Memory B cell (primary cell): ENCODE data around the gene NOTUM.
"Not testable (repeated sequence)": the region's sequence is repeated elsewhere in the genome, so short reads cannot be mapped to it uniquely, and the experiment has no call there.

Experiments used
- ATAC-seq: fragments of 150-1000 bp; cut with Tn5 transposase; 2 replicates; pipeline ENCODE4 v1.10.0; 2021; ENCODE audit warnings: low read depth, mild to moderate bottlenecking, moderate library complexity
- DNase-seq, 2 donors: peaks; one replicate each; pipeline ENCODE4 v3.0.0; 2022; ENCODE audit warnings: low spot score in 2 of 2
- H3K27ac Mint-ChIP-seq: one replicate; pipeline ENCODE4 v1.8.0; 2022; ENCODE audit warnings: mild to moderate bottlenecking, moderate library complexity, mixed read lengths
- H3K27me3 Mint-ChIP-seq: one replicate; pipeline ENCODE4 v1.8.0; 2022; ENCODE audit warnings: mixed read lengths
- H3K36me3 Mint-ChIP-seq: one replicate; pipeline ENCODE4 v1.8.0; 2022; ENCODE audit warnings: mild to moderate bottlenecking, mixed read lengths
- H3K4me1 Mint-ChIP-seq: one replicate; pipeline ENCODE4 v1.8.0; 2022; ENCODE audit warnings: mixed read lengths
- H3K4me3 Mint-ChIP-seq: one replicate; pipeline ENCODE4 v1.8.0; 2022; ENCODE audit warnings: mild to moderate bottlenecking, moderate library complexity, mixed read lengths
- H3K9me3 Mint-ChIP-seq: one replicate; pipeline ENCODE4 v1.8.0; 2022; ENCODE audit warnings: mixed read lengths

NOTUM gene

DNA sequence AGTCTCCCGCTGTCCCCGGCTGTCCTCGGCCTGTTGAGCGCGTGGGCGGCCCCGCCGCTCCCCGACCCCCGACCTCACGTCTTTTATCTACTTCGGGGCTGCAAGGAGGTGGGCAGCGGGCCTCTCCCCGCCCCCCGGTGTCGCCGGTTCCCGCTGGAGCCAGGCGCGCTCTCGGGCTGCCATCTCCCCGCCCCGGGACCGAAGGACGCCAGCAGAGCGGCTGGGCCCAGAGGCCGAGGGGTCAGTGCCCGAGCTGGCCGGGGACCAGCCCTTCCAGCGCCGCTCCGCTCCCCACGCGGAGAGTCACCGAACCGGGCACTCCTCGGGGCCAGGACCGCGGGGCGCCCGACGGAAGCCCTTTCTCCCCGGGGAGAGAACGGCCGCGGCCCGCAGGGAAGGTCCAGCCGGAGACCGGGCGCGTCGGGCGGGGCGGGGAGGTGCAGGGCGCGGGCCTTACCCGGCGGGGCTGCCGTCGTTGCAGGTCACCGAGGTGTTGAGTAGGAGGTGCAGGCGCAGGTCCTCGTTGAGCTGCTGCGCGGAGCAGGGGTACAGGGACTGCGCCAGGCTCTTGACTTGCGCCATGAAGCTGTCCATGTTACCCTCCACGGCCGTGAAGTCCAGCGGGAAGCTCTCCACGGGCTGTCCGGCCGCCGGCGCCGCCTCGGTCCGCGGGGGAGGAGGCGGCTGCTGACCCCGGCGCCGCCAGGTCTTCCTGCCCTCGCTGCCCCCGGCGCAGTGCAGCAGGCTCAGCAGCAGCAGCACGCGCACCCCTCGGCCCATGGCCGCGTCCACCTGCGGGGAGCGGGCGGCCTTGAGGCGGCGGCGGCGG is 643 bp downstream of the NOTUM start:
- no peak overlapping the region for H3K4me3 Mint-ChIP-seq
- no peak overlapping the region for H3K27ac Mint-ChIP-seq
- H3K9me3 Mint-ChIP-seq: no peaks in the 10 kb centered on the region
- ATAC-seq: no peak
- no peak for DNase-seq
- peaks cover 18% of the 10 kb centered on the region for H3K27me3 Mint-ChIP-seq
- no peaks in the 10 kb centered on the region for H3K4me1 Mint-ChIP-seq
- H3K36me3 Mint-ChIP-seq: no peaks in the 10 kb centered on the region

DNA sequence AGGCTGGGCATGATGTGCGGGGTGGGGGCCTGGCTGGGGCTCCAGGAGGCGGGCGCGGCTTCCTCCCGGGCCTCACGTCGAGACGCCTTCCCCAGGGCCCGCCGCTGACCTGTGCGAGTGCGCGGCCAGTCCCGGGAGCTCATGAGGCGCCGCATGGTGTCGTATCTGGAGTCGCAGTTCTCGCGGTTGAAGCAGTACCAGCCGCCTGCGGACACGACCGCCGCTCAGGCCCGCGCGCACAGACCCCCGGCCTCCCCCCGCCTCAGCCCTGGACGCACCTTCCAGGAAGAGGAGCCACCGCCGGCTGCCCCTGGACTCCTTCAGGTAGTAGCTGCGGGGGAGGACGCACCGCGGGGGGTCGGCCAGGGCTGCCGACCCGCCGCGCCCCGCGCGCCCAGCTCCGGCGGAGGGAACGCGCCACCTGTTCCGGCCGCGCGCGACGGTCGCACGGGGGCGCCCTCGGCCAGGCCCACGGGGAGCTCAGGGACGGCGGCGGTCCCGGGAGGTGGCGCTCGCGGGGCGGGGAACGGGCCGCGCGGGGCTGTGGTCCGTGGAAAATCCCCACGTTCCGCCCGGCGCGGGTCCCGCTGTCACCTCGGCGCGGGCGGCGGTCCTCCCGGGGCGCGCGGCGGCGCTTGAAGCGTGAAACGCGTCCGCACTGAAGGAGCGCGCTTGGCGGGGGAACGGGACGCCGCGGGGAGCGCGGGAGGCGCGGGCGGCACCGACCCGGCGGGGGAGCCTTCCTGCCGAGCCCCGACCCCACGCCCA is 1.4 kb downstream of the NOTUM start:
- H3K9me3 Mint-ChIP-seq: no peaks in the 10 kb centered on the region
- peak; percentile 95 for ATAC-seq
- H3K4me1 Mint-ChIP-seq: no peaks in the 10 kb centered on the region
- no peaks in the 10 kb centered on the region for H3K36me3 Mint-ChIP-seq
- H3K27ac Mint-ChIP-seq: no peak overlapping the region
- no peak overlapping the region for H3K4me3 Mint-ChIP-seq
- peak; percentile 87 to 92 for DNase-seq
- H3K27me3 Mint-ChIP-seq: peaks cover 18% of the 10 kb centered on the region

DNA sequence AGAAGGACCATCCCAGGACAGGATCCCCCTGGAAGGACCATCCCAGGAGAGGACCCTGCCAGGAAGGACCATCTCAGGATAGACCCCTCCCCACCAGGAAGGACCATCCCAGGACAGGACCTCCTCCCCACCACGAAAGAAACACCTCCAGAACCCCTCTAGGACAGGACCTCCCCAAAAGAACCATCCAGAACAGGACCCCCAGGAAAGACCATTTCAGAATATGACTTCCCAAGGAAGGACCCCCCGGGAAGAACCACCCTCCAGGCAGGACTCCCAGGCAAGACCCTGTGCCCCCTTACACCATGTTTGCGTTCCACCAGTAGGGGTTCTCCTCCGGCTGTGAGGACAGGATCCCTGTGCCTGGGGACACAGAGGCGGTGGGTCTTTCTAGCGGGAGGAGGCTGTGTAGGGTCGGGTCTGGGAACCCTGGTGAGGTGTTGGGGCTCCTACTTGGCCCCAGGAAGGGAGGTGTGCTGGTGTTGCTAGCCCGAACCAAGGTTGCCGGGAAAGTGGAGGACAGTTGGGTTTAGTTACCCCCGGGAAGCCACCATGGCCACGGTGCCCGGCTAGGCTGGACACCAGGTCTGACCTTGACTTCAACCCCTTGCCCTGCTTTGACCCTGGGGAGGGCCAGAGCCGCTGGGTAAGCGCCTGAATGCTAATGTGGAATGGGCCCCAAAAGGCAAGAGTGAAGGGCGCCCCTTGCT is 2.2 kb downstream of the NOTUM start:
- no peaks in the 10 kb centered on the region for H3K9me3 Mint-ChIP-seq
- peak overlapping the region; percentile 72 for H3K4me3 Mint-ChIP-seq
- H3K27me3 Mint-ChIP-seq: peaks cover 19% of the 10 kb centered on the region
- DNase-seq (no peak), ATAC-seq (no peak)
- H3K27ac Mint-ChIP-seq: peak overlapping the region; percentile 14
- no peaks in the 10 kb centered on the region for H3K4me1 Mint-ChIP-seq
- H3K36me3 Mint-ChIP-seq: no peaks in the 10 kb centered on the region

DNA sequence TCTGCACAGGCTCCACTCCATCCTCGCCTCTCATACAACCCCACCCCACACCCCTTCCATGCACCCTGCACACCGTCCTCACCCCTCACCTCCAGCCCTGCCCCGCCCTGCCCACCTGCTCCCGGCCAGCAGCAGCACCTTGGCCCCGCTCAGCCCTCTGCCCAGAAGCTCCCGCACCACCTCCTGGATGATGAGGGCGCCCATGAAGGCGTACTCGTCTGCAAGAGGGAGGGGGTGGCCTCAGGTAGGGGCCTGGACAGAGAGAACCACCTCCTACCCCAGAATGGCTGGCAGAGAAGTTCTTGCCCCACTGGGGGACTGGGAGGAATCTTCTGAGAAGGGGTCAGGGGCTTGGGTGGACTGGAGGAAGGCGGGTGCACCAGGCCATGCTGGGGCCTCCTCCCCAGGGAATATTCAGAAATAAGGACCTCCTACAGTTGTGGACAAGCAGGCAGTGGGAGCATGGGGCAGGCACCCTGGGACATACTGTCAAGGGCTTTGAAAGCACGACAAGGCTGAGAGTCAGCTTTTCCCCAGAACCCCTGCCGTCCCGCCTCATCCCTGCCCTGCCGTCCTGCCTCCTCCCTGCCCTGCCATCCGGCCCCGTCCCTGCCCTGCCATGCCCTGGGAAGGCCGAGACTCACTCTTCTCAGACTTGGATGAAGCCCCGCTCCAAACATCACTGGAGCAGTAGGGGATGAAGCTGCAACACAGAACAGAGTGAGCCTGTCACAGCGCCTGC is 3.1 kb downstream of the NOTUM start:
- Mint-ChIP-seq H3K27me3 (peaks cover 19% of the 10 kb centered on the region), H3K9me3 (no peaks in the 10 kb centered on the region), H3K27ac (peak overlapping the region; percentile 14), H3K4me1 (no peaks in the 10 kb centered on the region), H3K36me3 (no peaks in the 10 kb centered on the region), H3K4me3 (peak overlapping the region; percentile 21)
- ATAC-seq (no peak), DNase-seq (no peak)

DNA sequence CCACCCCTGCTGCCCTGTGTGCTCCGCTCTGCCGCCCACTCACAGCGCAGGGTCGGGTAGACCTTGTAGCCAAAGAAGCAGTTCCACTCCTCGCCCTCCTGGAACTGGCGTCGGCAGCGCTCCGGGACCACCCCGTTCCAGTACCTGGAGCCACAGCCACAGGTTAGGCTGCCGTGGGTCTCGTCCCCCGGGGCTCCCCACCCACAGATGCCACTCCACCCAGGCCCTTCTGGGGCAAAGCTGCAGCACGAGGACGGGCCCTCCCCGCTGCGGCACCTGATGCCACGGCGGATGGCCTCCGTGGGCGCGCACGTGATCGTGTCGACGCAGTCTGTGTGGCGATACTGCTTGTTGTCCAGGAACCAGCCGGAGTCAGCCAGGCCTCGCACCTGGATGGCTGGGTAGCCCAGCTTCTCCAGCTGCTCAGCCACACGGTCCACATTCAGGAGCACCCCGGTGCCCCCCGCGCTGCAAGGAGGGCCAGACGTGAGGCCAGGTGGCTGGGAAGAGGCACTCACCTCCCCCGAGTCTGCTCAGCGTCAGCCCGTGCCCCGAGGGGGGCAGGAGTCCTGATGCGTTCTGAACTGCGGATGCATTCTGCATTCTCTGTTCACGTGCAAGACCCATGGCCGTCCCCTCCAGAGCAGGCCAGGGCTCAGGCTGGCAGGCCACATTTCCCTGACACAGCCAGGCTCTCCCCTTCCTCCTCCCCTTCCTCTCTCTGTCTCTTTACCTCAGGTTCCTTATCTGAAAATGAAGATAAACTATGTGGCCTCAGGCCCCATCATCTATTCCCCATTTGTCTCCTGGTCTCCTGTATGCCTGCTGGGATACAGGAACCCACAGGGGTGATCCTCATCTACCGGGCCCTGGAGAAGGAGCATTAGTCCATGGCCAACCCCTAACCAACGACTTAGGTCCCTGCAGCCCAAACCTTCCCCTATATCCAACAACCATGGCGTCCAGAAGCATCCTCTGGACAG is 4.1 kb downstream of the NOTUM start:
- Mint-ChIP-seq H3K9me3 (no peaks in the 10 kb centered on the region), H3K4me1 (no peaks in the 10 kb centered on the region), H3K27ac (no peak overlapping the region), H3K4me3 (no peak overlapping the region), H3K36me3 (no peaks in the 10 kb centered on the region), H3K27me3 (peaks cover 16% of the 10 kb centered on the region)
- DNase-seq (no peak), ATAC-seq (no peak)

DNA sequence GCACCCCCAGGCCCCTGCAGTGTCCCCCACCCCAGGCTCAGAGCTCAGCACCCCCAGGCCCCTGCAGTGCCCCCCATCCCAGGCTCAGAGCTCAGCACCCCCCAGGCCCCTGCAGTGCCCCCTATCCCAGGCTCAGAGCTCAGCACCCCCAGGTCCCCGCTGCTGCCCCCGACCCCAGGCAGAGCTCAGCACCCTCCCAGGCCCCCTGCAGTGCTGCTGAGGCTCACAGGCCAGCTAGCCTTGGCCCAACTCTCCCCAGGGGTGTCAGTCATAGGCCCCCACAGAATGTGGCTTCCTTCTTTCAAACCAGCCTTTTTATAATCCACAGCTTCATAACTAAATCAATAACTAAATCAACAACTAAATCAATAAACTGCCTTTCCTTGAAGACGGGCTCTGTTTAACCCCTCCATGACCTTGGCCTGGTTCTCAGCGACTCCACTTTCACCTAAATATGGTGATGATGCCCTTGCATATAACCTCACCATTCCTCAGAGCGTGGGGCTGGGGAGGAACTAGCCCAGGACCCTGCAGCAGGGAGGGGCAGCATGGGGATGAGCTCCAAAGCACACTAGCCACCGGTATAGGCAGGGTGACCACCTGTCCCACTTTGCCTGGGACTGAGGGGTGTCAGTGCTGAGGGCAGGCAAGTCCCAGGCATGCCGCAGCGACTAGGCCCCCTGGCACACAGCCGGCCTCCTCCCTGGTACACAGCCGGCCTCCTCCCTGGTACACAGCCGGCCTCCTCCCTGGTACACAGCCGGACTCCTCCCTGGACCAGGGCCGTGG is 5.0 kb downstream of the NOTUM start:
- Mint-ChIP-seq H3K27me3 (peaks cover 16% of the 10 kb centered on the region), H3K4me3 (no peak overlapping the region), H3K36me3 (no peaks in the 10 kb centered on the region), H3K9me3 (no peaks in the 10 kb centered on the region), H3K4me1 (no peaks in the 10 kb centered on the region), H3K27ac (no peak overlapping the region)
- ATAC-seq (no peak), DNase-seq (no peak)

DNA sequence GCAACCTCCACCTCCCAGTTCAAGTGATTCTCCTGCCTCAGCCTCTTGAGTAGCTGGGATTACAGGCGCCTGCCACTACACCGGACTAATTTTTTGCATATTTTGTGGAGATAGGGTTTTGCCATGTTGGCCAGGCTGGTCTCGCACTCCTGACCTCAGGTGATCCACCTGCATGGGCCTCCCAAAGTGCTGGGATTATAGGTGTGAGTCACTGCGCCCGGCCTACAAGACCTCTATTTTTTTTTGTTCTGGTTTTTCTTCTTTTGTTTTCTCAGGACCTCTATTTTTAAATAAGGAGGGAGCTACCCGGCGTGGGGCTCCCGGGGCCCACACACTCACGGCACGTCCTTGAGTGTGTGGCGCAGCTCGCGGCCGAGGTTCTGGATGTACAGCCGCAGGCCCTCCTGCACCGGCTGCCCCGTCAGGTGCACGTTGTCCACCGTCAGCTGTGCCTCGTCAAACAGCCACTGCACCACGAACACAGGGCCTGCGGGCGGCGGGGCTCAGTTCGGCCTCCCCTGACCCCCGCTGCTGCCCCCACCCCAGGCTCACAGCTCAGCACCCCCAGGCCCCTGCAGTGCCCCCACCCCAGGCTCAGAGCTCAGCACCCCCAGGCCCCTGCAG is 5.8 kb downstream of the NOTUM start:
- H3K4me1 Mint-ChIP-seq: no peaks in the 10 kb centered on the region
- DNase-seq: no peak
- no peaks in the 10 kb centered on the region for H3K9me3 Mint-ChIP-seq
- no peaks in the 10 kb centered on the region for H3K36me3 Mint-ChIP-seq
- no peak for ATAC-seq
- H3K4me3 Mint-ChIP-seq: no peak overlapping the region
- no peak overlapping the region for H3K27ac Mint-ChIP-seq
- H3K27me3 Mint-ChIP-seq: peaks cover 16% of the 10 kb centered on the region

DNA sequence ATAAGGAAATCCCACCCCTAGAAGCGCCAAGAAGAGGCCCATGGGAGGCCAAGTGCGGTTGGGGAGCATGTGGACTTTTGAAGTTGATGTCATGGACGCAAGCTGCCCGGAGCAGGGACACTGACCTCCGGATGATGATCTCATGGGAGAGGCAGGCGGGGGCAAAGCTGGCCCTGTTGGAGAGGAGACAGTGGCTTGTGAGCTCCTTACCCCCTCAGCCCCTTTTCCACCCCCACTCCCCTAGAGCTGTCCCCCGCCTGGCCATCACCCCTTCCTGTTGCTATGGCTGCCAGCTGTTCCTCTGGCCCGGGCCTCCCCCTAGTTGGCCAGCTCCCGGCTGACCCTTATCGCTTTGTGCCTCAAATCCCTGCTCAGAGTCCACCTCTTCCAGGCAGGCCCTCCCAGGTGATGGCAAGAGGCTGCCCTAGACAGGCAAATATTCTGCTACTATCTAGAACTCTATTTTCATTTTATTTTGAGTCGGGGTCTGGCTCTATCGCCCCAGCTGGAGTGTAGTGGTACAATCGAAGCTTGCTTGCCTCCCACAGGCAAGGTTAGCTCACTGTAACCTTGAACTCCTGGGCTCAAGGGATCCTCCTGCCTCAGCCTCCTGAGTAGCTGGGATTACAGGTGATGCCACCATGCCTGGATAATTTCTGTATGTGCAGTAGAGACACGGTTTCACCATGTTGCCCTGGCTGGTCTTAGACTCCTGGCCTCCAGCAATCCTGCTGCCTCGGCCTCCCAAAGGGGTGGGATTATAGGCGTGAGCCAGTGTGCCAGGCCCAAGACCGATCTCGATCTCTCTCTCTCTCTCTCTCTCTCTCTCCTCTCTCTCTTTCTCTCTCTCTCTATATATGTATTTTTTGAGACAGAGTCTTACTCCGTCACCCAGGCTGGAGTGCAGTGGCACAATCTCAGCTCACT is 6.6 kb downstream of the NOTUM start:
- H3K9me3 Mint-ChIP-seq: no peaks in the 10 kb centered on the region
- DNase-seq (no peak), ATAC-seq (no peak)
- peaks cover 16% of the 10 kb centered on the region for H3K27me3 Mint-ChIP-seq
- no peaks in the 10 kb centered on the region for H3K36me3 Mint-ChIP-seq
- no peak overlapping the region for H3K27ac Mint-ChIP-seq
- no peak overlapping the region for H3K4me3 Mint-ChIP-seq
- H3K4me1 Mint-ChIP-seq: no peaks in the 10 kb centered on the region

DNA sequence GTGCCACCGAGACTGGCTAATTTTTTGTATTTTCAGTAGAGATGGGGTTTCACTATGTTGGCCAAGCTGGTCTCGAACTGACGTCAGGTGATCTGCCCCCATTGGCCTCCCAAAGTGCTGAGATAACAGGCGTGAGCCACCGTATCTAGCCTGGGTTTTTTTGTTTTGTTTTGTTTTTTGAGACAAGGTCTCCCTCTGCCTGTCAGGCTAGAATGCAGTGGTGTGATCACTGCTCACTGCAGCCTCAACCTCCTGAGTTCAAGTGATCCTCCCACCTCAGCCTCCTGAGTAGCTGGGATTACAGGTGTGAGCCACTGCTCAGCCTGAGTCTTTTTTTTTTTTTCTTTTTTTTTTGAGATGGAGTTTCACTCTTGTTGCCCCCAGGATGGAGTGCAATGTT is 7.5 kb downstream of the NOTUM start:
- not testable (repeated sequence) for H3K27ac Mint-ChIP-seq, DNase-seq, H3K9me3 Mint-ChIP-seq, H3K36me3 Mint-ChIP-seq, ATAC-seq, H3K4me1 Mint-ChIP-seq, H3K4me3 Mint-ChIP-seq
- H3K27me3 Mint-ChIP-seq: peaks cover 14% of the 10 kb centered on the region

DNA sequence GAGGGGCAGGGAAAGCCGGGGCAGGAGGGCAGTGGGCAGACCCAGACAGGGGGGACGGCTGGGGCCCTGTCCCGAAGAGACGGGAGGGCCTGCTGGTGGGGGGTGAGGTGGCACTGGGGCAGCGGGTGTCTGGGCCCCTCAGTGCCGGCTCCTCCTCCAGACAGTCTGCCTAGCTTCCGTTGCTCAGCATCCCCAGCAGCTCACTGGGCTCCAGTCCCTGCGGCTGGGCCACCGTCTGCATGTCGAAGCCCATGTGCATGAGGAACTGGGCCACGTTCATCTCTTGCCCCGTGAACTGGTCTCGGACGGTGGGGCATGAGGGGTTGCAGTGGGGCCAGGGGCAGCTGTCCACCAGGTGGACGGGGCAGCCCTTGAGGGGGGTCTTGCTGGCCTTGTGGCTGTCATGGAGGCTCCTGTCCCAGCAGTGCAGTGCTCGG is 8.2 kb downstream of the NOTUM start:
- DNase-seq (no peak), ATAC-seq (no peak)
- Mint-ChIP-seq H3K4me3 (no peak overlapping the region), H3K9me3 (no peaks in the 10 kb centered on the region), H3K36me3 (no peaks in the 10 kb centered on the region), H3K27ac (no peak overlapping the region), H3K27me3 (peaks cover 12% of the 10 kb centered on the region), H3K4me1 (no peaks in the 10 kb centered on the region)
